ENCODE measurements around the gene C1orf167.

DNA sequence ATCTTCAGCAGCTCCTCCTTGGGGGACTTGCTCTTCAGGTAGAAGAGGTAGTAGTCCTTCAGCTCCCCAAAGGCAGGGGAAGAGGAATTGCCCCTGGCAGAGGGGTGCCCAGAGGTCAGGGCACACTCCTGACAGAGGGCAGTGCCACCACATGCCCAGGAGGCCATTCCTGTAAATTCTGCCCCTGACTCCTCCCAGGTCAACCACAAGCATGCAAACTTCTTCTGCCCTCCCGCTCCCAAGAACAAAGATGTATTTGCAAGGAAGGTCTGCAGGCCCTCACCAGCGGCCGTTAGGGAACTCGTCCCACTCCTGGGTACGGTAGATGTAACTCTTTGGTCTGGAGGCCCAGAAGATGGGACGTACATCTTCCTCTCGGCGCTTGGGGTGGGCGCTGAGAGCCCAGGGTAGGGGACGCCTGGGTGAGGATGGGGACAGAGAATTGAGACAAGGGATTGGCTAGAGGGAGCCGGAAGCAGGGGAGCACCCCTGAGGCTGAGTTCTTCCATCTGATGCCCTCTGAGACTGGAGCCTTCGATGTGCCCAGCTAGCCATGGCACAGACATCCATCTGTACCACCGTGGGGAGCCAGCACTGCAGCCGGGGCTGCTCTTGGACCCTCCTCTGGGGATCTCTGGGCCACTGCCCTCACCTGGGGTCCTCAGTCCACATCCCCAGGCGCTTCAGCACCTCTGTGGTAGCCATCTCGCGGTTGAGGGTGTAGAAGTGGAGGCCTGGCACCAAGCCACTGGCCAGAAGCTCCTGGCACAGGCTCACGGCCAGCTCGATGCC, 32.6 kb downstream of the C1orf167 start:
- TF ChIP-seq, protein P1, sequence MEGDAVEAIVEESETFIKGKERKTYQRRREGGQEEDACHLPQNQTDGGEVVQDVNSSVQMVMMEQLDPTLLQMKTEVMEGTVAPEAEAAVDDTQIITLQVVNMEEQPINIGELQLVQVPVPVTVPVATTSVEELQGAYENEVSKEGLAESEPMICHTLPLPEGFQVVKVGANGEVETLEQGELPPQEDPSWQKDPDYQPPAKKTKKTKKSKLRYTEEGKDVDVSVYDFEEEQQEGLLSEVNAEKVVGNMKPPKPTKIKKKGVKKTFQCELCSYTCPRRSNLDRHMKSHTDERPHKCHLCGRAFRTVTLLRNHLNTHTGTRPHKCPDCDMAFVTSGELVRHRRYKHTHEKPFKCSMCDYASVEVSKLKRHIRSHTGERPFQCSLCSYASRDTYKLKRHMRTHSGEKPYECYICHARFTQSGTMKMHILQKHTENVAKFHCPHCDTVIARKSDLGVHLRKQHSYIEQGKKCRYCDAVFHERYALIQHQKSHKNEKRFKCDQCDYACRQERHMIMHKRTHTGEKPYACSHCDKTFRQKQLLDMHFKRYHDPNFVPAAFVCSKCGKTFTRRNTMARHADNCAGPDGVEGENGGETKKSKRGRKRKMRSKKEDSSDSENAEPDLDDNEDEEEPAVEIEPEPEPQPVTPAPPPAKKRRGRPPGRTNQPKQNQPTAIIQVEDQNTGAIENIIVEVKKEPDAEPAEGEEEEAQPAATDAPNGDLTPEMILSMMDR (IDR thresholded peaks at IDR 0.05) = no peak
- TF ChIP-seq POLR2A (IDR thresholded peaks at IDR 0.05) = no peak
